ENCODE results near the gene SLC25A39. TPM values are rescaled to one million over a fixed set of nuclear protein-coding genes. Genes with fewer than 3 reads are reported as not detected.

Gene SLC25A39
- total RNA-seq, 1 donor from 2014 or later = 80.6 TPM

DNA sequence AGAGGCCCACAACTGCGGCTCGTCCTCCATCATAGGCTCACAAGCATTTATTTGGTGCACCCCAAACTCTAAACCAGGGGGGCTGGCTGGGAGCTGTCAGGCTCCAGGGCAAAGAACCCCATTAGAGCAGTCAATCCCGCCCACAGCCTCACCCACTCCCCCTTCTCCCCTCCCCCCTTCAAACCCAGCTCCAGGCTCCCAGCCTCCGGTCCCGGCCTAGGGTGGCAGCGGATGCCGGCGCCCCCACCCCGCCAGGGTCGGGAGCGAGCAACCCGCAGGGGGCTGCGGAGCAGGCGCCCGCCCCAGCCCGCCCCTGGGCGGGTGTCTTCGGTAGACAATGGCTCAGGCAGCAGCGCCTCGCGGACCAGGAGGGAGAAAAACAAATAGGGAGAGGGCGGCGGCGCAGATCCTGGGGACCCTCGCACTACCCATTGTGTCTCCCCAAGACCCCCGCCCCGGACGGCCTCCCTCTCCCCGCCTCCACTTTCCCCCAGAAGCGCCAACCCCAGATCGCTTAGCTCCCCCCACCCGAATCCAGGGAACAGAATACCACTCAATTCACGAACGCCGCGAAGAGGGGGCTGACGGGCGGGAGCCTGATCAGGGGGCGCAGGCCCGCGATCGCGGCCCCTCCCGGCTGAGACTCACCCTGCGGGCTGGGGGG is 38.5 kb upstream of the SLC25A39 start:
- peaks cover 13% of the 10 kb centered on the region for H3K27me3 ChIP-seq (ENCODE audit: insufficient read depth, low read length)
- peak overlapping the region; percentile 87 for H3K9ac ChIP-seq (ENCODE audit: low read length)
- peaks cover 41% of the 10 kb centered on the region for H4K20me1 ChIP-seq (ENCODE audit: insufficient read depth, low read length)
- peaks cover 18% of the 10 kb centered on the region for H3K4me1 ChIP-seq (ENCODE audit: insufficient read depth, low read length)
- H3K36me3 ChIP-seq (ENCODE audit: insufficient read depth, low read length) = no peaks in the 10 kb centered on the region
- H3K9me3 ChIP-seq (ENCODE audit: insufficient read depth, low read depth, low read length) = no peaks in the 10 kb centered on the region
- peaks cover 6% of the 10 kb centered on the region for H3K79me2 ChIP-seq (ENCODE audit: insufficient read depth, low read length)
- H2AFZ ChIP-seq (ENCODE audit: low read depth, low read length) = peak overlapping the region; percentile 92
- FAIRE-seq (no peak), DNase-seq (ENCODE audit: low read depth) (no peak)
- H3K4me1 Mint-ChIP-seq (ENCODE audit: low read depth, unreplicated experiment) = peaks cover 15% of the 10 kb centered on the region
- no peaks in the 10 kb centered on the region for H3K9me3 Mint-ChIP-seq (ENCODE audit: unreplicated experiment)
- TF ChIP-seq, protein P1, sequence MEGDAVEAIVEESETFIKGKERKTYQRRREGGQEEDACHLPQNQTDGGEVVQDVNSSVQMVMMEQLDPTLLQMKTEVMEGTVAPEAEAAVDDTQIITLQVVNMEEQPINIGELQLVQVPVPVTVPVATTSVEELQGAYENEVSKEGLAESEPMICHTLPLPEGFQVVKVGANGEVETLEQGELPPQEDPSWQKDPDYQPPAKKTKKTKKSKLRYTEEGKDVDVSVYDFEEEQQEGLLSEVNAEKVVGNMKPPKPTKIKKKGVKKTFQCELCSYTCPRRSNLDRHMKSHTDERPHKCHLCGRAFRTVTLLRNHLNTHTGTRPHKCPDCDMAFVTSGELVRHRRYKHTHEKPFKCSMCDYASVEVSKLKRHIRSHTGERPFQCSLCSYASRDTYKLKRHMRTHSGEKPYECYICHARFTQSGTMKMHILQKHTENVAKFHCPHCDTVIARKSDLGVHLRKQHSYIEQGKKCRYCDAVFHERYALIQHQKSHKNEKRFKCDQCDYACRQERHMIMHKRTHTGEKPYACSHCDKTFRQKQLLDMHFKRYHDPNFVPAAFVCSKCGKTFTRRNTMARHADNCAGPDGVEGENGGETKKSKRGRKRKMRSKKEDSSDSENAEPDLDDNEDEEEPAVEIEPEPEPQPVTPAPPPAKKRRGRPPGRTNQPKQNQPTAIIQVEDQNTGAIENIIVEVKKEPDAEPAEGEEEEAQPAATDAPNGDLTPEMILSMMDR (IDR thresholded peaks at IDR 0.05; ENCODE audit: insufficient read depth, low read depth, low read length) = no peak
- no peak for TF ChIP-seq EZH2 (IDR thresholded peaks at IDR 0.05; ENCODE audit: insufficient read depth, low read length)
- peak overlapping the region; percentile 85 for H3K4me3 Mint-ChIP-seq (ENCODE audit: unreplicated experiment)
- H3K4me3 ChIP-seq (ENCODE audit: insufficient read depth, low read depth, low read length) = peak overlapping the region; percentile 70
- H3K27ac ChIP-seq (ENCODE audit: low read depth, low read length) = peak overlapping the region; percentile 3
- peak overlapping the region; percentile 97 for H3K4me2 ChIP-seq (ENCODE audit: low read length)
- H3K27me3 Mint-ChIP-seq (ENCODE audit: low read depth, unreplicated experiment) = peaks cover 26% of the 10 kb centered on the region
- H3K27ac Mint-ChIP-seq (ENCODE audit: unreplicated experiment) = peak overlapping the region; percentile 53
- no peaks in the 10 kb centered on the region for H3K36me3 Mint-ChIP-seq (ENCODE audit: low read depth, unreplicated experiment)

DNA sequence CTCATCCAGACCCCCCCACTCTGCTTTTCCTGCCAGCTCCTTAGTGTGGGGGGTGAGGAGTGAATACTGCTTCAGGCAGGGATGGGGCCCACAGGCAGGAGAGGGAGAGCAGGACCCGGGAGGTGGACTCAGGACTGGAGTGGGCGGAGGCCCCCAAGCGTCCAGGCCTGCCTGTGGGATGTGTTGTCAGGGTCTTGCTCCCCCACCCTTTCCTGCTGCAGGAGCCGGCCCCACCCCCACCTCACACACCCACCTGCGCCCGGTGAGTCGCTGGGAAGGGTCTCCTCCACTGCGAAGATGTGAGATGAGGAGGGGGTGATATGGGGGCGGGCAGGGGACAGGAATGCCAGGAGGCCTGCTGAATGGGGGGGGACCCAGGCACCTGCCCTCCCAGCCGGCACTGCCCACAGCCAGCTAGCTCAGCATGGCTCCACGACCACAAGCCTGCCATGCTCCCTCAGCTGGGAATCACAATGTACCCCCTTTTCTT is 37.9 kb upstream of the SLC25A39 start:
- no peak for TF ChIP-seq EZH2 (IDR thresholded peaks at IDR 0.05; ENCODE audit: insufficient read depth, low read length)
- TF ChIP-seq, protein P1 (IDR thresholded peaks at IDR 0.05; ENCODE audit: insufficient read depth, low read depth, low read length) = no peak
- peaks cover 13% of the 10 kb centered on the region for H3K27me3 ChIP-seq (ENCODE audit: insufficient read depth, low read length)
- DNase-seq (ENCODE audit: low read depth) (no peak), FAIRE-seq (no peak)
- H2AFZ ChIP-seq (ENCODE audit: low read depth, low read length) = peak overlapping the region; percentile 92
- Mint-ChIP-seq H3K36me3 (ENCODE audit: low read depth, unreplicated experiment) (peaks cover 2% of the 10 kb centered on the region), H3K27ac (ENCODE audit: unreplicated experiment) (no peak overlapping the region), H3K27me3 (ENCODE audit: low read depth, unreplicated experiment) (peaks cover 22% of the 10 kb centered on the region), H3K9me3 (ENCODE audit: unreplicated experiment) (no peaks in the 10 kb centered on the region), H3K4me3 (ENCODE audit: unreplicated experiment) (peak overlapping the region; percentile 82), H3K4me1 (ENCODE audit: low read depth, unreplicated experiment) (peaks cover 15% of the 10 kb centered on the region)
- H3K4me3 ChIP-seq (ENCODE audit: insufficient read depth, low read depth, low read length) = peak overlapping the region; percentile 70
- peak overlapping the region; percentile 97 for H3K4me2 ChIP-seq (ENCODE audit: low read length)
- H3K27ac ChIP-seq (ENCODE audit: low read depth, low read length) = no peak overlapping the region
- H3K9me3 ChIP-seq (ENCODE audit: insufficient read depth, low read depth, low read length) = no peaks in the 10 kb centered on the region
- H3K4me1 ChIP-seq (ENCODE audit: insufficient read depth, low read length) = peaks cover 18% of the 10 kb centered on the region
- peaks cover 6% of the 10 kb centered on the region for H3K79me2 ChIP-seq (ENCODE audit: insufficient read depth, low read length)
- peak overlapping the region; percentile 87 for H3K9ac ChIP-seq (ENCODE audit: low read length)
- no peaks in the 10 kb centered on the region for H3K36me3 ChIP-seq (ENCODE audit: insufficient read depth, low read length)
- peaks cover 45% of the 10 kb centered on the region for H4K20me1 ChIP-seq (ENCODE audit: insufficient read depth, low read length)
